Stimulated activated CD8-positive, alpha-beta memory T cell treated with anti-CD3 and anti-CD28 coated beads, Interleukin-4, amount 100 ng/mL, for 1 hour (primary cell): Measurements from ENCODE around the gene MIOX.

Experiments
- DNase-seq, 2 donors: peaks; one replicate each; pipeline ENCODE4 v3.0.0-alpha.2; 2020; ENCODE audit warnings: low read depth in 2 of 2, low spot score in 1 of 2

MIOX gene

GRCh38 chr22:50486561-50487289 lies at the start of gene MIOX:
Gene MIOX (plus strand): TSS chr22:50486859. CDS start chr22:50486898, 39 bp downstream.
- no peak for DNase-seq

- DNase-seq, result no peak
Observed at GRCh38 chr22:50437511-50438304, 49.0 kb upstream of the MIOX start.

DNA sequence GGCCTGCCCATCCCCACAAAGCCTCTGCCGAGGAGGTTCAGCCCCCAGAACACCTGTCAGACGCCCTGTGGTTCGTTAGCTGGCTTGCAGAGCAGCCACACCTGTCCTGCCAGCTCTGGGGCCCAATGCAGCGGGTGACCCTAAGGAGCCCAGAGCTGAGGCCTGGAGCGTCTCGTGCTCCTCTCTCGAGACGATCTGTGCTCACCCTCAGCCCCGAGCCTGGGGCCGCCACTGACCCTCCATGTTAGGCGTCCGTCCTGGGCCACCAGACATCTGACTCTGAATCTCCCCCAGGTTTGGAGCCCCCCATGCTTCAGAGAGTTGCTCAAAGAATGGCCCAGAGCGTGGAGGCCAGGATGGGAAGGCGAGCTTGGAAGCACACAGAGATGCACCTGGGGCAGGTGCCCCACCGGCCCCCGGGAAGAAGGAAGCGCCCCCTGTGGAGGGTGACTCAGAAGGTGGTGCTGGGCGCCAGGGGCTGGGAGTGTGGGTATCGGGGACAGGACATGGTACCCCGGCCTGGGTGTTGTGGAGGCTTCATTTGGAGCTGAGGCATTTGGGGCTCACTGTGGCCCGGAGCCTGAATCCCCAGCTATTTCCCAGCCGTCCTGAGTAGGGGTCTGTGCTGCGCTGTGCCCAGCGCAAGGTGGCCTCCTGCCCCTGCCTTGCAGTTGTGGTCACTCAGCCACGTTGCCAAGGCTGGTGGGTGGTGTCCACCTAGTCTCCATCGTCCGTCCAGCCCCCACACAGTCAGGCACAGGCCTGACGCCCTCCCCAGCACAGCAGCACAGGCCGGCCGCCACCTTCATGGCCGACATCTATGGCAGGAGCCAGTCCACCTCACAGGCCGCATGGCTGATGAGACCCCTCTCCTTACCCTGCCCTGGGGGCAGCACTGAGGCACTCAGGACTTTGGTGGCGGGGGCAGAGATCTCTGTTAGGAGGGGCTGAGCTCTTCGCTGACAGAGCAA lies 48.1 kb upstream of the MIOX start:
- DNase-seq, result no peak

DNA sequence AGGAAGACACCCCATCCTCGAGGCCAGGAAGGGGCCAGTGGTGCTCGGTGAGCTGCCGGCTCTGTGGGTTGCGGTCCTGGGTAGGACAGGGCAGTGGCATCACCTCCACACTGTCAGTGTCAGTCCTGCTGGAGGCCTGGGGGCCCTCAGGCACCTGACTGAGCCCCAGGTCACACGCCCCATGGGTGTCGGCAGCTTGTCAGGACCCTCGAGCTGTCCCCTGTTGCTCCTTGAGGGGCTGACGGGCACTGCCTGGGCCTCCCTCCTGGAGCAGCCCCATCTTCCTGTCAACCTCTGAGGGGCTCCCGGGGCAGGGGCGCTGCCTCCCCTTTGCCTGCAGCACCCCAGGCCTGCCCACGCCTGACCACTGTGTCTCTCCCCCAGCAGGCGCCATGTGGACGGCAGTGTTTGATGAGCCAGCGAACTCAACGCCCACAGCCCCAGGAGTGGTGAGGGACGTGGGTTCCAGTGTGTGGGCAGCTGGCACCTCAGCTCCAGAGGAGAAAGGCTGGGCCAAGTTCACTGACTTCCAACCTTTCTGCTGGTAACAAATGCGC lies 47.3 kb upstream of the MIOX start:
- no peak for DNase-seq

DNA sequence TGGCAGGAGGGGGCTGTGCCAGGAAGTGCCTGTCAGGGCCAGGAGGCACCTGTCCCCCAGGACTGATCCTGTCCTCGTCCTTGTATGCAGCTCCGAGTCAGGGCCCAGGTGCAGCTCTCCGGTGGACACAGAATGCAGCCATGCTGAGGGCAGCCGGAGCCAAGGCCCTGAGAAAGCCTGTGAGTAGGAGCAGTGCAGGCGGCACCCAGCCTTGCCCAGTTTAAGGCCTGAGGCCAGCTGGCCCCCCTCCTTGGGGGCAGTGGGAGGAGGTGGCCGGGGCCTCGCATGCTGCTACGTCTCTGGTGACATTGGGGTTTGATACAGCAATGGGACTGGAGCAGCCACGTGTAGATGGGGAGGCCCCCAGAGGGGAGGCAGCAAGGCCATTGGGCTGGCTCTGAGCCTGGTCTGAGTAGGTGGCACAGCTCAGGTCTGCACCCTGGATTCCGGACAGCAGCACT lies 46.8 kb upstream of the MIOX start:
- no peak for DNase-seq

GRCh38 chr22:50440544-50441249 lies 46.0 kb upstream of the MIOX start:
- DNase-seq, result no peak

GRCh38 chr22:50441428-50441993 lies 45.1 kb upstream of the MIOX start:
- DNase-seq, result no peak

- DNase-seq, result no peak
Observed at GRCh38 chr22:50443197-50443596, 43.5 kb upstream of the MIOX start.

- no peak for DNase-seq
Observed at GRCh38 chr22:50443801-50444625, 42.6 kb upstream of the MIOX start.

DNA sequence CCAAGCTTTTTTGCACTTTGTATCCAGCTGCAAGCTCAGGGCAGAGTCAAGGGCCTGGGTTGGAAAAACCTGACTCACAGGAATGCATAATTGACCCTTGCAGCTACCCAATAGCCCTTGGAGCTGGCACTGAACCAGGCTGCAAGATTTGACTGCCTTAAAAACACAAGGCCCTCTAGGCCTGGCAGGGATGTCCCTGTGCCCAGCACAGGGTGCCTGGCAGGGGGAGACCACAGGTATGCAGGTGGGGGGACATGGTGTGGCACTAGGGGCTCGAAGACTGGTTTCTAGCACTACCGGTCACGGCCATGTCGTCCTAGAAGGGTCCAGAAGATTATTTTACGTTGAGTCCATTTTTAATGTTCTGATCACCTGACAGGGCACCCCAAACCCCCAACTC lies 42.0 kb upstream of the MIOX start:
- no peak for DNase-seq

DNA sequence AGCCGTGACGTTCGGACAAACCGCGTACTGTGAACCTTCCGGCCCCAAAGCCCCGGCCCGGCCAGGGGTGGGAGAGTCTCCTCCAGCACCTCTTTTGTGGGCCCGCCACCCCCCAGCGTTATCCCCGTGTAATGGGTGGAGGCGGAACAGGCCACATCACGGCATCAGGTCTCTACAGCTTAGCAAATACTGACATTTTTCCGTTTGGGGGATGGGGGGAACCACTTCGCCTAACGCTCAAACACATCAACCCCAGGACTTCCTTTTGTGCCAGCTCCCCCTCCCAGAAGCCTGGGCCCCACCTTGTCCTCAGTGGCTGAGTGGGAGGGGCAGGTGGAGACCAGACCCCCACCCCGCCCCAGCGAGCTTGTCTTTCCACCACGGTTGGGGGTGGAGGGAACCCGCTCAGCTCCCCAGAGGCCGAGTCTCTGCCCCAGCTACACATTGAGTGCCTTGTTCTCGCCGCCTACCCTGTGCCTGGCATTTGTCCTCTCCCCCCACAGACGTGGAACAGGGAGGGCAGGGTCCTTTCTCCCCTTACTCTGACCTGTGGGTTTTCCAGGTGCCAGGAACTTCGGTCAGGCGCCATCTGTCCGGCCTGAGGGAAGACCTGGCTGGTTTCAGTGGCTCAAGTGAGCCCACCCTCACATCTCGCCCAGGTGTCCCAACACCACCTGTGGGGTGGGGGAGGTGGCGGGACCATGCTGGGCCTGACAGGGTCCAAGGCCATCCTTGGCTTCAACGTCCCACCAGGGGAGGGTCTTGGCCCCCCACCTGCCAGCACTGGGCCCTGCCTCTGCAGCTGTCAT lies 41.4 kb upstream of the MIOX start:
- DNase-seq, result peak in 1 of 2 donors; percentile 21

DNA sequence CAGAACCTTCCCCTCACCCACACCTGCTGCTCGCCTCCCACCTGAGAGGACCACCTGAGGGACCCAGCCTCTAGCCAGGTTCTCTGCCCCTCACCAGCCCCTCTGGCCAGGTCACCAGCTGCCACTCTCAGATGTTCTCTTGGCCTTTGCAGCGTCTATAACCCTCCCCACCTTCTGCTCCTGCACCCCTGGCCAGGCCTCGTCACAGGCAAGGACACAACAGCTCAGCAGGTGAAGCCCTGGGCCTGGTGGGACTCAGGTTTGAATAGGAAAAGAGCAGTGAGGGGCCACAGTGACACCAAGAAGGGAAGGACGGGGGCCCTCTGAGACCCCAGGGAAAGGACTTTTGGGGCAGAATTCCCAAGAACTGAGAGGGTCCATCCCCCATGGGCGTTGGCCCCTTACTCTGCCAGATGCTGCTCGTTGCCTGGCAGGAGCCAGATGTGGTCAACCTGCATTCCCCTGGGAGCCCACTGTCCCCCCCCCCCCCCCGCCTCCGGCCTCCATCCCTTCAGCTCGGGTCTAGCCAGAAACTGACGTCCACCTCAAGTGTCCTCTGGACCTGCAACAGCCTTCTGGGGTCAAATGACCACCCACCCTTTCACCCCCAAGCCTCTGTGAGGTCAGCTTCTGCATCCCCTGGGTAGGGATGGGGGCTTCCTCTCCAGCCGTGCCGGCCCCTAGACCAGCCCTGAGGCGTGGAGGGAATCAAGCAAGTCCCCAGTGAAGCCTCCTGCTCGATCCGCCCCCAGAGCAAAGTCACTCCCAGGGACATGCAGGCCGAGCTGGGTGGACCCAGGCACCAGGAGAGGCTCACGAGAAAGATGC lies 40.6 kb upstream of the MIOX start:
- DNase-seq, result no peak

DNA sequence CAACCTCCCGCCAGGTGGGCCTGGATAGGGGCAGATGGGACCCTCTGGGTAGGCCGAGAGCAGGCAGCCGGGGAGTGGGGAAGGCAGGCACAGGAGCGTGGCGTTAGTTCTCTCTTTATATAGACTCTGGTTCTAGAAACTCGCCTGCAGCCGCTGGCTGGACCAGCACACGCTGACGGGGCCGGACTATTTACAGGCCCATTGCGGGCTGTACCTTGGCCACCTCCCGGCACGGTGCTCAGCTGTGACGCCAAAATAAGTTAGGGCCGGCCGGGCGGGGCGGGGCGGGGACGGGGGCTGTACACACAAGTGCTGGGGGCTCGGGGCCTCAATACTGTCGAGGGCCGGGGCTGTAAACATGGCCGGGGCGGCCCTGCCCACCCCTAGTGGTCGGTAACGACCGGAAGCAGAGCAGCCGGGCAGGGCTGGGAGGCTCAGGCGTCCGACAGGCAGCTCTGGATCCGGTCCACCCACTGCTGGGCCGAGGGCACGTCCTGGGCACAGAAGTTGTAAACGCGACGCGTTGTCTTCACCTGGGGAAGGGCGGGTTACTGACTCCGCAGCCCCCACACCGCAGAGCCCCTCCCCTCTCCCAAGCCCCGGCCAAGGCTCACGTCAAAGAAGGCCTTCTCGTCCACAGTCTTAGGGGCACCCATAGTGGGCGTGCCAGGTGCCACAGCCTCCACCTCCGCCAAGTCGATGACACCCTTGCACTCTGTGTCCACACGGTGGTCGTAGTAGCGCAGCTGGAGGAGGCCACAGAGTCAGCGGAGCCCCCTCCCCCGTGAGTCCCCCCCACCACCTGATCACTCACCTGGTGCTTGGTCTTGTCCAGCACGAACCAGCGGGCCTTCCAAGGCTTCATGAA lies 39.7 kb upstream of the MIOX start:
- DNase-seq, result no peak

GRCh38 chr22:50447576-50448551 lies 38.8 kb upstream of the MIOX start:
- no peak for DNase-seq

GRCh38 chr22:50452649-50453048 lies 34.0 kb upstream of the MIOX start:
- no peak for DNase-seq
